AG04450 (cell line): Measurements from ENCODE around the gene TRDMT1. TPM values are rescaled to one million over a fixed set of nuclear protein-coding genes. Genes with fewer than 3 reads are reported as not detected.

Experiments
- CTCF ChIA-PET: fragments of 300-600, 350-600 bp; formaldehyde crosslinking; extraction: SDS; loops from one replicate; lab custom pipeline; 2022; ENCODE audit warnings: antibody characterized with exemption, inconsistent platforms; lab: Charles Lee
- POLR2A ChIA-PET: fragments of 350-600 bp; formaldehyde crosslinking; extraction: SDS; loops from one replicate; lab custom pipeline; 2021; ENCODE audit warnings: antibody characterized with exemption, inconsistent platforms; lab: Yijun Ruan, JAX
- DNase-seq: peaks from one replicate; pipeline ENCODE4 v3.0.0-alpha.2; 2011; ENCODE audit warnings: low read depth, low spot score
- H3K27ac ChIP-seq: one replicate; pipeline ENCODE4 v1.5.1; 2012; ENCODE audit warnings: low read depth, low read length, control low read depth
- H3K27me3 ChIP-seq: one replicate; pipeline ENCODE4 v1.6.0; 2012; ENCODE audit warnings: low read length; ENCODE audit not compliant: control insufficient read depth, insufficient read depth
- H3K4me3 ChIP-seq: 2 replicates; pipeline ENCODE4 v1.5.1; 2011; ENCODE audit warnings: mild to moderate bottlenecking, low read depth, low read length, control low read depth
- H3K9me3 ChIP-seq: 2 replicates; pipeline ENCODE4 v1.5.1; 2012; ENCODE audit warnings: low read length; ENCODE audit not compliant: control insufficient read depth, insufficient read depth
- CTCF ChIP-seq: IDR thresholded peaks from 2 replicates; pipeline ENCODE4 v1.5.1; 2011; ENCODE audit warnings: low read depth, low read length, control low read depth, inconsistent platforms
- polyA plus RNA-seq: library from polyadenylated mRNA; depleted of rRNA; stranded (reverse); fragments of >200 nt; gene quantifications from 2 replicates; pipeline ENCODE4 v1.2.3, GENCODE V29; 2011

The TRDMT1 gene
- polyA plus RNA-seq, 1 experiment = 7.1 TPM

GRCh38 chr10:17157024-17157423 is 44.4 kb downstream of the TRDMT1 start:
- H3K27ac ChIP-seq = no peak overlapping the region
- DNase-seq = no peak
- no peak for TF ChIP-seq CTCF
- H3K9me3 ChIP-seq = no peaks in the 10 kb centered on the region
- H3K27me3 ChIP-seq = no peaks in the 10 kb centered on the region
- H3K4me3 ChIP-seq = no peak overlapping the region
- CTCF ChIA-PET = no interaction called here
- POLR2A ChIA-PET = no interaction called here

GRCh38 chr10:17155826-17156225 is 45.6 kb downstream of the TRDMT1 start:
- Histone ChIP-seq H3K27ac (no peak overlapping the region), H3K4me3 (no peak overlapping the region), H3K27me3 (no peaks in the 10 kb centered on the region), H3K9me3 (no peaks in the 10 kb centered on the region)
- CTCF ChIA-PET = no interaction called here
- DNase-seq = no peak
- no peak for TF ChIP-seq CTCF
- POLR2A ChIA-PET = no interaction called here

GRCh38 chr10:17154116-17154515 is 47.4 kb downstream of the TRDMT1 start:
- no peak for TF ChIP-seq CTCF
- H3K4me3 ChIP-seq = no peak overlapping the region
- ChIA-PET POLR2A (no interaction called here), CTCF (no interaction called here)
- no peak overlapping the region for H3K27ac ChIP-seq
- DNase-seq = no peak
- H3K9me3 ChIP-seq = no peaks in the 10 kb centered on the region
- no peaks in the 10 kb centered on the region for H3K27me3 ChIP-seq

- DNase-seq = no peak
- H3K4me3 ChIP-seq = no peak overlapping the region
- CTCF ChIA-PET = no interaction called here
- no peak for TF ChIP-seq CTCF
- no peaks in the 10 kb centered on the region for H3K9me3 ChIP-seq
- H3K27me3 ChIP-seq = no peaks in the 10 kb centered on the region
- H3K27ac ChIP-seq = no peak overlapping the region
- POLR2A ChIA-PET = no interaction called here
These were observed 48.2 kb downstream of the TRDMT1 start for GRCh38 chr10:17153321-17153720.

GRCh38 chr10:17151716-17152115 is 49.8 kb downstream of the TRDMT1 start:
- no peak for TF ChIP-seq CTCF
- no peak for DNase-seq
- H3K27me3 ChIP-seq = no peaks in the 10 kb centered on the region
- no peaks in the 10 kb centered on the region for H3K9me3 ChIP-seq
- ChIA-PET POLR2A (interaction anchor here (1.0 kb wide), 1 partner anchor 64 kb away, joined by 3 read pairs; no protein-coding TSS in a partner anchor), CTCF (interaction anchor here (0.6 kb wide), 1 partner anchor 36 kb away, joined by 6 read pairs; no protein-coding TSS in a partner anchor)
- H3K27ac ChIP-seq = no peak overlapping the region
- H3K4me3 ChIP-seq = no peak overlapping the region
